Right cardiac atrium (tissue), 5 donors: Measurements from ENCODE around the gene ACOXL. TPM values are rescaled to one million over a fixed set of nuclear protein-coding genes. Genes with fewer than 3 reads are reported as not detected.
A peak's percentile ranks its signal among the peaks of the same experiment; 100 is the strongest.

ENCODE experiments used
- ATAC-seq, 2 donors: fragments of 200-7000 bp; cut with Tn5 transposase; one replicate each; pipeline versions ENCODE4 v1.8.0 to v1.9.1; 2020; ENCODE audit warnings: moderate library complexity in 2 of 2, mild to moderate bottlenecking in 1 of 2
- DNase-seq, 3 donors: peaks; one replicate each; pipeline ENCODE4 v3.0.0-alpha.2; 2020
- H3K27ac ChIP-seq: one replicate; pipeline ENCODE4 v1.5.1; 2013; ENCODE audit warnings: mild to moderate bottlenecking, low read length, control low read depth, moderate library complexity
- H3K27me3 ChIP-seq: one replicate; pipeline ENCODE4 v1.6.1; 2013; ENCODE audit not compliant: control insufficient read depth, insufficient read depth
- H3K4me1 ChIP-seq: one replicate; pipeline ENCODE4 v1.6.1; 2013; ENCODE audit warnings: low read length; ENCODE audit not compliant: control insufficient read depth, insufficient read depth
- H3K4me3 ChIP-seq: one replicate; pipeline ENCODE4 v1.5.1; 2013; ENCODE audit warnings: low read length, control low read depth
- H3K9me3 ChIP-seq: one replicate; pipeline ENCODE4 v1.6.1; 2013; ENCODE audit warnings: low read length; ENCODE audit not compliant: control insufficient read depth
- WGBS: extraction: QIAGEN DNeasy Blood & Tissue Kit; methylation state at CpG from one replicate; pipeline ENCODE4 v1.1.7; 2013; 5-methylcytosine and 5-hydroxymethylcytosine counted together
- intact Hi-C, 4 donors: fragments of 100-400 bp; cut with DNase I; formaldehyde crosslinking; loops; one replicate each; pipeline versions ENCODE4 v1.11.0 to v1.14.0; 2022 to 2023
- polyA plus RNA-seq: library from polyadenylated mRNA; stranded (reverse); fragments of 200-250 nt; gene quantifications from one replicate; pipeline ENCODE4 v1.2.3, GENCODE V29; 2013
- total RNA-seq, 4 donors: library from RNA; stranded (reverse); fragmentation: NEBNext Ultra II Directional; extraction: Animal tissue kit (Norgen Biotek cat#: 25700); gene quantifications; one replicate each; pipeline ENCODE4 v1.2.1, GENCODE V29; 2021
- donor health status: healthy with polysubstance abuse.
- donor health status: DM: no; HTN: yes; CAD: no.
- donor health status: DM: no; HTN: no; CAD: no.
- donor health status: DM: no; HTN: yes; CAD: no; lungs with severe emphysema.
- donor health status: DM: yes; HTN: yes; CAD: no.

ACOXL gene
- total and polyA plus RNA-seq, 5 donors: 0.02 TPM; not detected in 4

DNA sequence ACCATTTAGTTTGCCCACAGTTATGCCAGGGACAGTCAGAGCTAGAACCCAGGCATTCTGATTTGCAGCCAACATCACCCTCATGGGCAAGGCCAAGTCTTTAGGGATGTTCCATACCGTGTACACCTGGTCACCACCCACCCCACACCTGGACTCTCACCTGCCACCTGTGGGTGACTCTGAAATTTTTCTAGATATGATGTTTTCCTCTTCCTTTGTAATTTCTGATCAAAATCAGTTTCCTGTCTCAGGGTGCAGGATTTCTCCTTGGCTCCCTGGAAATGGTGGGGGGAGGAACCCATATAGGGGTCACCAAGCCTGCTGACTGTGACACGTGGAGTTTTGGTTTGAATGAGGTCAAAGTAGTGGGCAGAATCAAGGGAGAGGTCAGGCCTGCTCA, 138.2 kb downstream of the ACOXL start:
- no peaks in the 10 kb centered on the region for H3K4me1 ChIP-seq
- ATAC-seq: no peak
- H3K4me3 ChIP-seq: no peak overlapping the region
- no peak for DNase-seq
- H3K9me3 ChIP-seq: no peaks in the 10 kb centered on the region
- no peaks in the 10 kb centered on the region for H3K27me3 ChIP-seq
- intact Hi-C loops: no loop called here
- 54% methylated on average over 2 of the region's 2 CpGs for WGBS
- H3K27ac ChIP-seq: no peak overlapping the region

DNA sequence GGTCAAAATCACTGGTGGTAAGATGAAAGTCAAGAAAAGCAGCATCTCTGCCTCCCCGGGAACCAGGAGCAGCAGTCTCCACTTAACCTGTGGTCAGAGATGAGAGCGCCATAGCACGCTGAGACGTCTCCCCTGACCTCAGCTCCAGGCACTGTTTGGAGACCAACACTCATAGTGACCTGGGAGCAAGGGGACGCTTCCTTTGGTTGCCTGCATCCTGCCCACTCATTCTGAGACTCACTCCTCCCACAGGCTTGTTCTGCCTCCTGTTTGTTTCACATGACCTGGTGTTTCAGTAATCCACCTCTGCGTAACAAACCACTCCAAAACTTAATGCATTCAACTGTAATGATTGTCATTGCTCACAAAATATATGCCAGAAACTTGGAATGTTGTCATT, 139.3 kb downstream of the ACOXL start:
- H3K4me3 ChIP-seq: no peak overlapping the region
- H3K27me3 ChIP-seq: no peaks in the 10 kb centered on the region
- WGBS: 84% methylated on average over 6 of the region's 6 CpGs
- no peaks in the 10 kb centered on the region for H3K9me3 ChIP-seq
- DNase-seq (no peak), ATAC-seq (no peak)
- H3K4me1 ChIP-seq: no peaks in the 10 kb centered on the region
- H3K27ac ChIP-seq: no peak overlapping the region
- intact Hi-C loops: no loop called here

DNA sequence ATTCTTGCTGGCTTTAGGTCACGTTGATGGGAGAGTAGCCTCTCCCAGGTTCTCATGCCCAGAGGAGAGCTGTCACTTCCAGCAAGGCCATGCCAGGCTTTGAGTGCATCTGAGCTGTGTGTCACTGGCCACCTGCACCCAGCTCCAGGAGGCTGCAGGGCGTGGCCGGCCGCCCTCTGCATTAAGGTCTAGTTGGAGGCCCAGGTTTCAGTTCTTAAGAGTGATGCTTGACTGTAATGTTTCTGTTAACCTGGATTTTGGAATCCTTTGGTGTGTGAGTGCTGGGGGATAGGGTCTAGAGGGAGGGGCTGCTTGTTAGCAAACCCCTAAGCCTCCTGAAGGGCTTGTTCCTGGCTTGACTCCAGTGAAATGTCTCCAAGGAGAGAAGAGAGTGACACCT, 140.1 kb downstream of the ACOXL start:
- ATAC-seq: no peak
- Histone ChIP-seq H3K27ac (no peak overlapping the region), H3K9me3 (no peaks in the 10 kb centered on the region), H3K4me1 (no peaks in the 10 kb centered on the region), H3K4me3 (no peak overlapping the region), H3K27me3 (no peaks in the 10 kb centered on the region)
- 91% methylated on average over 4 of the region's 4 CpGs for WGBS
- DNase-seq: no peak
- intact Hi-C loops: no loop called here

DNA sequence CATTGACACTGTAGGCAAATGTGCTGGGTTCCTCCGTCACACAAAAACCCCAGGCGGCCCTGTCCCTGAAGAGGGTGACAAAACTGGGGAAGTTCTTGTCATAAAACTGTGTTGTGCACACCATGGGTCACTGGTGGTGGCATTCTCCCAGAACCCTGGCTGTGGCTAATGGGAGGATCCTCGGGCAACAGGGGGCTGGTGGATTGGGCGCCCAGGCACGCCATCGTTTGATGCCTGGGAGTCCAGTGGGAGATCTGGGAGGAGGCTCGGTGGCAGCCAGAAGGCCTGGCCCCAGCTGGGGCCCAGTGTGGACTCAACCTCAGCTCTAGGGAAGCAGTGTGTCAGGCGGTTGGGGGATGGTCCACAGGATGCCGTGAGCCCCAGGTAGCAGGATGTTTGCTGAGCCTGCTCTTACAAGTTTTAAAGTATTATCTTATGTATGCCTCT, 140.7 kb downstream of the ACOXL start:
- no peak for ATAC-seq
- Histone ChIP-seq H3K27ac (no peak overlapping the region), H3K4me1 (no peaks in the 10 kb centered on the region), H3K27me3 (no peaks in the 10 kb centered on the region), H3K9me3 (no peaks in the 10 kb centered on the region), H3K4me3 (no peak overlapping the region)
- intact Hi-C loops: no loop called here
- WGBS: 91% methylated on average over 9 of the region's 9 CpGs
- DNase-seq: no peak

DNA sequence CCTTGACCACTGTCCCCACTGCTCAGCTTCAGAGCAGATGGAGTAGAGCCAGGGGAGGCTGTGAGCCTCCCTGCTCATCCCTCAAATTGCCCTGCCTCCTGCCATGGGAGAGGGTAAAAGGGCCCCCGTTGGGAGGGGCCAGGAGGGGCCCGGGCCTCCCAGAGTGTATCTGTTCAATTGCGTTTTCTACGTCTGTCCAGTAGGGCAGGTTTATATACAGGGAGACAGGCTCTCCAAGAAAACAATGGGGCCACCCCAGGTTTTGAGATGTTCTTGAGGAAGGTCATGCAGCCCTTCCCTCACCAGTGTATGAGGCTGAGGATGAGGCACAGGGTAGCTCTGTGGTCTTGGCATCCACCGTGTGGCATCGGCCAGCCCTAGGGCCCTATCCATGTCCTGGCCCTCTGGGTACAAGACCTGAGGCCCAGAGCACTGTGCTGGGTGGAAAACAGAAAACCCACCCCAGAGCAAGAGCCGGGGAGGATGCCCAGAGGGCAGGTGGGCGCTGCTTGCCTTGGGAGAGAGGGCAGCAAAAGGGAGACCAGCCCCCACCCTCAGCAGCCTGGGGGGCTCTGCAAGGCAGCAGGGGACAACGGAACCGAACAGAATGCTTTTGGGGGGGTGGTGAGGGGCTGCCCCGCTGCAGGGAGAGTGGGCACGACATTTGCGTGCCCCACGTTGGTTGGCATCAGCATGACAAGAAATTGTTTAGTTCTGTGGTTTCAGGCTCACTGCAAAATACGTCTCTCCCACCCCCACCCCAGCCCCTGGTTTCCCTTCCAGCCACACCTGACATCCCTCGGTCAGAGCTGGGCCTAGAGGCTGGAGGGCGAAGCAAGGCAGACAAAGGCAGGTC, 141.5 kb downstream of the ACOXL start:
- intact Hi-C loops: no loop called here
- no peak for ATAC-seq
- DNase-seq: no peak

DNA sequence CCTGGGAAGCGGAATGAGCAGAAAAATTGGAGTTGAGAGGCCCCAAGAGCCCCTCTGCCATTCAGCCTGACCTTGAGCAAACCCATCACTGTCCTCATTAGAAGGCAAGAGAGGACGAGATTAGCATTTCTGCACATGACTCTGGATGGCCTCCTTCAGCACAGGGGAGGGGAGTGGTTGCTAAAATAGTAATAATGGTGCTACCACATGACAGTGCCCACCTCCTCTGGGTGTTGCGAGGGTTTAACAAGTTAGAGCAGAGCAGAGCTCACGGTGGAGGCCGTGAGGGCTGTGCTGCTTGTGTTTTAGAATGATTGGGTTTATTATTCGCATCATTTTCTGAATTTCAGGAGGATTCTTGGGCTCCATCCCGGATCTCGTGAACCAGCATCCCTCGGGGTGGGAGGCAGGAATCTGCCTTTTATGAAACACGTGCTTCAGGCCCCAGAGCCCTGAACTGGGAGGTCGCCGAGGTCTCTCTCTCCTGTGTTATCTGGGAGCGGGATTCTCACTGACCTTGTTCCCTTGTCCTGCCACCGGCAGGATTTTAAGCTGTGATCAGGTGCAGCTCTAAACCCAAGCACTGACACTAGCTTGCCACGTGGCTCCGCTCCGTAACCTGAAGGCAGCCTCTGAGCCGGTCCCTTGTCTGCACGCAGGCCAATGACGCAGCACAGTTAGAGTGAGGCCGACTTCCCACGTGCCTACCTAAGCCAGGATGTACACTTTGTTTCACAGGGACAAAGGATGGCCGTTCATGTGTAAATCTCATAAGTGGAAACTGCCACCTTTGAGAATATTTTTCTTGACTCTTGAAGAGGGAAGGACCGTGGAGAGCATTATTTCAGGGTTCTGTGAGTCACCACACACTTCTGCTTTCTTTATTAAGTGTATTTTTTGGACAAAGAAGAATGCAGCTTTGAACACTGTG, 142.3 kb downstream of the ACOXL start:
- H3K4me1 ChIP-seq: no peaks in the 10 kb centered on the region
- H3K4me3 ChIP-seq: no peak overlapping the region
- H3K27ac ChIP-seq: no peak overlapping the region
- H3K27me3 ChIP-seq: no peaks in the 10 kb centered on the region
- WGBS: 76% methylated on average over 24 of the region's 24 CpGs
- no peaks in the 10 kb centered on the region for H3K9me3 ChIP-seq
- DNase-seq (no peak), ATAC-seq (no peak)
- intact Hi-C loops: no loop called here

More for the DNA sequence above, 141.5 kb downstream of the ACOXL start:
- no peak overlapping the region for H3K27ac ChIP-seq
- 90% methylated on average over 17 of the region's 17 CpGs for WGBS
- H3K4me1 ChIP-seq: no peaks in the 10 kb centered on the region
- no peak overlapping the region for H3K4me3 ChIP-seq
- H3K27me3 ChIP-seq: no peaks in the 10 kb centered on the region
- H3K9me3 ChIP-seq: no peaks in the 10 kb centered on the region

DNA sequence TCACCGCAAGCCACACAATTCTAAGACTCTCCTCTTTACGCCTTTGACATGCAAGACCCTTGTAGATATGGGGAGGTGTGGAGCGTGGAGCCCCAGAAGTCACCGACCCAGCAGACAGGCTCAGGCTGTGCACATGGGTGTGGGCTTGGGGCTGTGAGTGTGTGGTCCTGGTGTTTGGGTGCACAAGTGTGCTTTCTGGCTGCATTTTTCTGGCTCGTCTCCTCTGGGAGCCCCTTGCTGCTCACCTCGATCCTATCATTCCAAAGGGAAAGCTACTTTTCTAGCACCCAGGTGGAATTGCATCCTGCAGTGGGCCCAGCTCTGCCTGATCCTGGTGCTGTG, 143.0 kb downstream of the ACOXL start:
- ATAC-seq: no peak
- intact Hi-C loops: no loop called here
- no peak for DNase-seq

DNA sequence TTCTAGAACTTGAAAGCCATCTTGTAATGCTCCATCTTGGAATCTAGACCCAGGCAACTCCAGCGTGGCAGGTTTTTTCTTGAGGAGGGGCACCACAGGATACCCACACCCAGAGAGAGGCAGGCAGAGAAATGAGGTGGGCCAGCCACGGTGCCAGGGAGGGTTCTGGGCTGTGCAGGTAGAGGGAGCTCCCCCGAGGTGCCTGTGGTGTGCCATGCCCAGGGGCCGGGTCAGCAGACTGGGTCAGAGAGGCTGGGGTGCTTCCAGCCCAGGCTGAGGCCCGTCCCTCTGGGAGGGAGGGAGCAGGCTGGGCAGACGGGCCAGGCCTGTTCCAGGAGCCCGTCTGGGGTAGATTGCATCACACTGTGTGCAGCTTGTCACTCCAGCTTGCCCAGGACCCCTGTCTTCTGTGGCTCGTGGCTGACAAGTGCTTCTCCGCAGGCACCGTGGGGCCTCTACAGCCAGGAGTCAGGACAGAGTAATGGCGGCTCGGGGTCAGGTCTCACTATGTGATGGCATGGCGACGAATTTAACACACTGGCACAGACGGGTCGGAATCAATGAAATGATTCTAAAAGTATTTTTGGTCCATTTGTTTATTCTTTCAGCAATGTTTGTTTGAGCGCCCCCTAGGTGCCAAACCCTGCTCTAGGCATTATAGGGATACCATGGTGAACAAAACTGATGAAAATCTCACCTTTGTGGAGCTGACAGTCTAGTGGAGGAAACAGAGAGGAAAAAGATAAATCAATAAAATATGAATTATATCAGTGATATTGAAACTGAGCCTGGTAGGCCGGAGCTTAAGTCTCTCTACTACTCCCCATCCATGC, 144.0 kb downstream of the ACOXL start:
- no peak overlapping the region for H3K4me3 ChIP-seq

More for the DNA sequence above, 143.0 kb downstream of the ACOXL start:
- Histone ChIP-seq H3K9me3 (no peaks in the 10 kb centered on the region), H3K27me3 (no peaks in the 10 kb centered on the region), H3K4me3 (no peak overlapping the region), H3K27ac (no peak overlapping the region), H3K4me1 (no peaks in the 10 kb centered on the region)
- WGBS: 91% methylated on average over 6 of the region's 6 CpGs

DNA sequence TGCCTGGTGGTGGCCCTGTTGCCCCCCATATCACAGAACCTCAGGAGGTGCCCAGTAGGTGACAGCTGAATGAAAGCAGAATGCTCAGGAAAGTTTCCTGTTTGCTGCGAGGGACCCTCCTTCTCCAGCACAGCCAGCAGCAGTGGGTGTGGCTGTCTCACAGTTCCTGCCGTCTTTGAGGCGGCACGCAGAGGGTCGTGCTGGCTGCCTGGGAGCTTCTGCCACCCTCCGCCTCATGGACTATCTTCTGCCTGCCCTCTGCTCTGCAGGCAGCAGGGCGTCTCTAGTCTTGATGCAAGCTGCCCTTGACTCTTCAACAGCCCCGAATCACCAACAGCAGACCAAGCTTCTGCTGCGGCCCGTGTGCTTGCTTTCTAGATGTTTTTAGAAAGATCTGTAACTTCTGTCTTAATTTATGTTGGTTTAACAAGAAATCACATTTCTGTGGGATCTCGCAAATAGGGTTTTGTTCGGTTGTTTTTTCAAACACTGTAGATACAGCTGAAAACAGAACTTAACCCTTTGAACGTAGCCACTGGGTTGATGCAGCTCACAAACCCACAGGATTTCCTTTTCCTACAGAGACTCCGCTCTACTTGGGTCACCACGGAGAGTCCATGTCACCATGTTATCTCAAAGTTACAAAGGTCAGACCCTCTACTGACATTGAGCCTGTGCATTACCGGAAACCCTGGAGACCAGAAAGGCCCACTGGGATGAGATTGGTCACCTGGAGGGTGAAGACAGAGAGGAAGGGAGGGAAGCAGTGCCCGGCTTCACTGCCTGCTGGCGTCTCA, 144.9 kb downstream of the ACOXL start:
- Histone ChIP-seq H3K27ac (no peak overlapping the region), H3K9me3 (no peaks in the 10 kb centered on the region), H3K27me3 (no peaks in the 10 kb centered on the region), H3K4me3 (no peak overlapping the region), H3K4me1 (no peaks in the 10 kb centered on the region)
- WGBS: 38% methylated on average over 18 of the region's 18 CpGs
- intact Hi-C loops: no loop called here
- ATAC-seq (no peak), DNase-seq (no peak)

More for the DNA sequence above, 144.0 kb downstream of the ACOXL start:
- Histone ChIP-seq H3K4me1 (no peaks in the 10 kb centered on the region), H3K27ac (no peak overlapping the region), H3K9me3 (no peaks in the 10 kb centered on the region), H3K27me3 (no peaks in the 10 kb centered on the region)
- ATAC-seq: peak in 1 of 2 donors; percentile 30
- 90% methylated on average over 18 of the region's 18 CpGs for WGBS
- intact Hi-C loops: no loop called here
- no peak for DNase-seq

DNA sequence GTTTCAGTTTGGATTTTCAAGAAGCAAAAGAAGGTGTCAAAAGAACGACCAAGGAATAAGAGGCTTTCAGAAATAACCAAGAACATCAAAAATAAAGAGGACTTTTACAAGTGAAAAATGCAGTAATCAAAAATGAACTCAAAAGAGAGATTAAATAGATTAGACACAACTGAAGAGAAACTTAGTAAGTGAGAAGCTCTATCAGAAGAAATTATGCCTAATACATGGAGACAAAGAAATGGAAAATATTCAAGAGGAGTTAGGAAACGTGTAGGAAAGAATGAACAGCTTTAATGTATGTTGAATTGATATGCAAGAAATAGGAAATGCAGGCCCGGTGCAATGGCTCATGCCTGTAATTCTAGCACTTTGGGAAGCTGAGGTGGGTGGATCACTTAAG, 145.8 kb downstream of the ACOXL start:
- 93% methylated on average over 3 of the region's 3 CpGs for WGBS

More for the DNA sequence above, 145.8 kb downstream of the ACOXL start:
- Histone ChIP-seq H3K9me3 (no peaks in the 10 kb centered on the region), H3K27ac (no peak overlapping the region), H3K4me1 (no peaks in the 10 kb centered on the region), H3K4me3 (no peak overlapping the region), H3K27me3 (no peaks in the 10 kb centered on the region)
- DNase-seq (no peak), ATAC-seq (no peak)
- intact Hi-C loops: no loop called here
